K562 (cell line): ENCODE results near the gene UVRAG. TPM values are rescaled to one million over a fixed set of nuclear protein-coding genes. Genes with fewer than 3 reads are reported as not detected.

Experiments used
- ATAC-seq: fragments of 200-7000 bp; cut with Tn5 transposase; 3 replicates; pipeline ENCODE4 v1.9.1; 2020; ENCODE audit warnings: moderate library complexity
- BruUV-seq: library from RNA; stranded (reverse); fragments of 400-500 nt; replicated peaks from 2 replicates; lab custom pipeline; 2021; lab: Mats Ljungman, UMichigan
- CTCF ChIA-PET: fragments of 300-600 bp; formaldehyde crosslinking; extraction: SDS; loops from one replicate; lab custom pipeline; 2021; ENCODE audit warnings: low intra/inter-chr PET ratio; lab: Yijun Ruan, JAX
- POLR2A ChIA-PET: fragments of 300-600, 350-650 bp; sonication (Branson Sonifier 250); formaldehyde crosslinking; extraction: SDS; loops from one replicate; lab custom pipeline; 2021; ENCODE audit warnings: antibody characterized with exemption, inconsistent platforms; lab: Yijun Ruan, JAX
- DNase-seq, 4 experiments: peaks; one replicate each; pipeline versions ENCODE4 v3.0.0 to v3.0.0-alpha.2; 2011 to 2018; ENCODE audit warnings: low spot score in 3 of 4, mixed read lengths in 3 of 4; ENCODE audit errors: extremely low read depth in 1 of 4
- FAIRE-seq: peaks from 2 replicates; lab custom pipeline; 2011; peaks lifted over from hg19 to GRCh38; lab: Jason Lieb, UNC
- H2AFZ ChIP-seq: 2 replicates; pipeline ENCODE4 v1.6.0; 2011; ENCODE audit warnings: low read depth, low read length, control low read depth, inconsistent platforms
- H3K27ac ChIP-seq: fragments of 200-600 bp; 3 replicates; pipeline ENCODE4 v1.8.0; 2011; ENCODE audit warnings: low read depth, mild to moderate bottlenecking, control low read depth, inconsistent platforms, low read length, moderate library complexity, mixed read lengths; ENCODE audit errors: extremely low read depth
- H3K27me3 ChIP-seq, 2 experiments: fragments of 300-600 bp in 1 of 2; 2 replicates in 1 of 2; 3 replicates in 1 of 2; pipeline versions ENCODE4 v1.6.0 to v1.8.0; 2011; ENCODE audit warnings: inconsistent platforms in 2 of 2, low read length in 2 of 2, mild to moderate bottlenecking in 1 of 2, mixed read lengths in 1 of 2, moderate library complexity in 1 of 2; ENCODE audit not compliant: control insufficient read depth in 2 of 2, insufficient read depth in 2 of 2
- H3K36me3 ChIP-seq: fragments of 300-600 bp; 3 replicates; pipeline ENCODE4 v1.8.0; 2011; ENCODE audit warnings: mild to moderate bottlenecking, low read length, inconsistent platforms; ENCODE audit not compliant: control insufficient read depth, insufficient read depth
- H3K4me1 ChIP-seq, 2 experiments: fragments of 200-600 bp in 1 of 2; replicated peaks in 1 of 2; 2 replicates in 1 of 2; 3 replicates in 1 of 2; pipeline versions ENCODE4 v1.5.1 to v1.8.0; 2011; ENCODE audit warnings: inconsistent platforms in 2 of 2, low read length in 2 of 2, mild to moderate bottlenecking in 1 of 2, mixed read lengths in 1 of 2, moderate library complexity in 1 of 2; ENCODE audit not compliant: control insufficient read depth in 2 of 2, insufficient read depth in 2 of 2
- H3K4me2 ChIP-seq: 2 replicates; pipeline ENCODE4 v1.6.1; 2011; ENCODE audit warnings: low read length, control low read depth, inconsistent platforms, mixed read lengths; ENCODE audit not compliant: insufficient read depth
- H3K4me3 ChIP-seq: fragments of 200-600 bp; sonication (generic), shearing (Covaris generic); 2 replicates; pipeline ENCODE4 v1.5.1; 2016; ENCODE audit warnings: control low read depth, inconsistent platforms
- H3K79me2 ChIP-seq: fragments of 200-600 bp; 3 replicates; pipeline ENCODE4 v1.8.0; 2011; ENCODE audit warnings: low read length, inconsistent platforms; ENCODE audit not compliant: control insufficient read depth, insufficient read depth
- H3K9ac ChIP-seq, 2 experiments: 2 replicates each; pipeline versions ENCODE4 v1.6.0 to v1.6.1; 2011; ENCODE audit warnings: low read depth in 2 of 2, low read length in 2 of 2, control low read depth in 1 of 2, inconsistent platforms in 1 of 2, mild to moderate bottlenecking in 1 of 2, mixed read lengths in 1 of 2; ENCODE audit not compliant: insufficient read depth in 1 of 2
- H3K9me1 ChIP-seq: one replicate; pipeline ENCODE4 v1.6.0; 2011; ENCODE audit warnings: inconsistent platforms, mild to moderate bottlenecking, low read length, moderate library complexity; ENCODE audit not compliant: control insufficient read depth, insufficient read depth
- H3K9me3 ChIP-seq: replicated peaks from 2 replicates; pipeline ENCODE4 v1.5.1; 2011; ENCODE audit warnings: low read depth, low read length, inconsistent platforms; ENCODE audit not compliant: control insufficient read depth, insufficient read depth
- H4K20me1 ChIP-seq: replicated peaks from 2 replicates; pipeline ENCODE4 v1.6.1; 2011; ENCODE audit warnings: low read length, inconsistent platforms, mixed read lengths; ENCODE audit not compliant: control insufficient read depth, insufficient read depth
- BRF1 ChIP-seq: IDR thresholded peaks from 3 replicates; pipeline ENCODE4 v1.6.1; 2011; ENCODE audit warnings: borderline replicate concordance, mild to moderate bottlenecking; ENCODE audit not compliant: insufficient read length; ENCODE audit errors: extremely low read depth
- CLOCK ChIP-seq: fragments of 250-450 bp; sonication (Bioruptor Pico); IDR thresholded peaks from 2 replicates; pipeline ENCODE4 v1.4.0; 2020; ENCODE audit warnings: mild to moderate bottlenecking, moderate library complexity, borderline replicate concordance
- DLX4 ChIP-seq: fragments of 250-450 bp; sonication (Bioruptor Pico); IDR thresholded peaks from 2 replicates; pipeline ENCODE4 v1.6.1; 2021; ENCODE audit warnings: mild to moderate bottlenecking
- DPF2 ChIP-seq: fragments of 450-650 bp; IDR thresholded peaks from 2 replicates; pipeline ENCODE4 v1.6.1; 2016
- E2F4 ChIP-seq: sonication (generic); formaldehyde crosslinking; IDR thresholded peaks from 2 replicates; pipeline ENCODE4 v1.8.0; 2022; ENCODE audit warnings: mild to moderate bottlenecking, low read depth, missing genetic modification reagents
- MBD2 ChIP-seq: sonication (generic); IDR thresholded peaks from 2 replicates; pipeline ENCODE4 v1.6.1; 2016; ENCODE audit warnings: low read depth, borderline replicate concordance
- SMAD4 ChIP-seq: fragments of 250-450 bp; sonication (Bioruptor Pico); conservative IDR thresholded peaks from 2 replicates; pipeline ENCODE4 v1.8.0; 2021; ENCODE audit warnings: inconsistent platforms, mild to moderate bottlenecking, moderate library complexity
- SUPT5H ChIP-seq: fragments of 450-650 bp; IDR thresholded peaks from 2 replicates; pipeline ENCODE4 v1.6.1; 2016
- ZBTB11 ChIP-seq, 3 experiments: fragments of 200-800 bp in 1 of 3; fragments of 250-450 bp in 1 of 3; fragments of 450-650 bp in 1 of 3; sonication (Bioruptor Pico) in 1 of 3; sonication (Bioruptor generic) in 1 of 3; formaldehyde crosslinking in 1 of 3; IDR thresholded peaks; 2 replicates each; pipeline versions ENCODE4 v1.6.1 to v1.8.0; 2016 to 2022; ENCODE audit warnings: mild to moderate bottlenecking in 2 of 3, missing genetic modification characterization in 2 of 3, missing compliant biosample characterization in 1 of 3, moderate library complexity in 1 of 3
- ZFX ChIP-seq: sonication (generic); formaldehyde crosslinking; IDR thresholded peaks from 2 replicates; pipeline ENCODE4 v1.8.0; 2022; ENCODE audit warnings: mild to moderate bottlenecking, missing genetic modification reagents, moderate library complexity
- ZNF133 ChIP-seq: fragments of 250-450 bp; sonication (Bioruptor Pico); IDR thresholded peaks from 2 replicates; pipeline ENCODE4 v1.4.0; 2020; ENCODE audit warnings: mild to moderate bottlenecking
- ZNF274 ChIP-seq: IDR thresholded peaks from 2 replicates; pipeline ENCODE4 v1.6.1; 2011; ENCODE audit warnings: low read depth, mild to moderate bottlenecking, low read length, moderate library complexity, borderline replicate concordance
- ZSCAN32 ChIP-seq: fragments of 450-650 bp; formaldehyde crosslinking; IDR thresholded peaks from 2 replicates; pipeline ENCODE4 v1.4.0; 2020; ENCODE audit warnings: mild to moderate bottlenecking, moderate library complexity
- WGBS: fragments of 100-300 bp; shearing (Covaris generic); methylation state at CpG from one replicate; pipeline ENCODE4 v1.1.6; 2016; ENCODE audit warnings: low coverage, mixed read lengths; ENCODE audit not compliant: insufficient coverage; ENCODE audit errors: missing lambda C conversion rate; 5-methylcytosine and 5-hydroxymethylcytosine counted together
- in situ Hi-C: fragments of 300-500 bp; cut with MboI; formaldehyde crosslinking; loops from 4 replicates; pipeline ENCODE4 v1.15.0; 2018; ENCODE audit warnings: inconsistent platforms, mixed read lengths
- intact Hi-C: fragments of 100-400 bp; cut with micrococcal nuclease; formaldehyde crosslinking; loops from 2 replicates; pipeline ENCODE4 v1.14.2; 2022
- polyA plus RNA-seq, 8 experiments: library from polyadenylated mRNA; depleted of rRNA in 4 of 8; stranded (reverse) in 5 of 8; unstranded in 3 of 8; fragments of >200 nt; fragmentation: Nextera tagmentation in 2 of 8; fragmentation: Illumina TruSeq in 1 of 8; extraction: Ambion mirVana in 2 of 8; extraction: Trizol in 1 of 8; gene quantifications; 2 replicates each; pipeline versions ENCODE4 v1.2.1 to v1.2.3, GENCODE V29; 2011 to 2014; ENCODE audit warnings: inconsistent platforms in 1 of 8, missing spikeins in 1 of 8
- total RNA-seq, 7 experiments: library from RNA; depleted of rRNA in 6 of 7; stranded (reverse); fragments of >200 nt in 6 of 7; fragmentation: Illumina TruSeq in 2 of 7; extraction: Trizol in 2 of 7; gene quantifications; 2 replicates each; pipeline versions ENCODE4 v1.2.1 to v1.2.3, GENCODE V29; 2011 to 2021; ENCODE audit warnings: low replicate concordance in 1 of 7

The UVRAG gene
- total and polyA plus RNA-seq, 9 of the 15 experiments (the other 6 are each of a cell fraction or from before 2014, with no cell fraction given), result 3.1 to 17.8 (median 12.4) TPM

- no peak overlapping the region for H3K27ac ChIP-seq
- FAIRE-seq, result no peak
- no peak for ATAC-seq
- TF ChIP-seq ZSCAN32 (CRISPR knock-in tag), result no peak
- TF ChIP-seq ZNF133 (CRISPR knock-in tag), result no peak
- no peak for TF ChIP-seq SMAD4
- TF ChIP-seq CLOCK (CRISPR knock-in tag), result no peak
- no peak for TF ChIP-seq BRF1
- no peak for TF ChIP-seq ZFX (CRISPR knock-in tag)
- TF ChIP-seq DPF2, result no peak
- no peak for TF ChIP-seq MBD2
- no peak for TF ChIP-seq ZBTB11 (CRISPR knock-in tag; IDR thresholded peaks at IDR 0.05)
- no peak for TF ChIP-seq ZNF274
- no peak for TF ChIP-seq DLX4
- TF ChIP-seq SUPT5H, result no peak
- TF ChIP-seq E2F4, result no peak
Observed at GRCh38 chr11:76164861-76165751, 350.1 kb downstream of the UVRAG start.

More at GRCh38 chr11:76164861-76165751, 350.1 kb downstream of the UVRAG start:
- BruUV-seq, result no TSS peak
- Histone ChIP-seq H3K79me2 (no peaks in the 10 kb centered on the region), H3K9me1 (peaks cover 3% of the 10 kb centered on the region), H3K4me2 (no peak overlapping the region), H3K4me1 (peaks cover 22 to 44% of the 10 kb centered on the region in 2 experiments), H4K20me1 (peaks cover 7% of the 10 kb centered on the region), H2AFZ (no peak overlapping the region), H3K9me3 (no peaks in the 10 kb centered on the region), H3K4me3 (no peak overlapping the region), H3K36me3 (no peaks in the 10 kb centered on the region), H3K27me3 (peaks cover 12 to 58% of the 10 kb centered on the region in 2 experiments), H3K9ac (no peak overlapping the region)
- POLR2A ChIA-PET, result interaction anchor here (0.5 kb wide), 1 partner anchor 87 kb away, joined by 3 read pairs; no protein-coding TSS in a partner anchor
- CTCF ChIA-PET, result no interaction called here
- WGBS, result 12% methylated on average over 17 of the region's 50 CpGs
- intact Hi-C loops (no loop called here), in situ Hi-C loops (no loop called here)
- DNase-seq, result no peak
